ENCODE measurements around the gene DMPK.

Gene DMPK

DNA sequence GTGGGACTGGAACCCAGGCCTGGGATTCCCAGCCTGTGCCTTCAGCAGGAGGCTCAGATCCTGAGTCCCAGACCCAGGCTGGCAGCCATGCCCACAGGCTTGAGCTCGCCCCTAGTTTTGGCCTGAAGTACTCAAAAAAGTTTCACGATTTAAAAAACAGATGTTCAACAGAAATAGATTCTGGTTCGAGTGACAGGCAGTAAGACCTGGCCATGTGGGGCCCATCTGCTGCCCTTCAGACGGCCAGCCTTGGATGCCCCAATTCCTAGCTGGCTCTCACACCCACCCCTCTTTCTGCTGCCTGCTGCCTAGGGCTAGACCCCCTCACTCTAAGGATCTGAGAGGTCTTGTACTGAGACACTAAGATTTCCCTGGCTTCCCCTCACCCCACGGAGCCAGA is 2.8 kb upstream of the DMPK start:
- DNase-seq = no peak

DNA sequence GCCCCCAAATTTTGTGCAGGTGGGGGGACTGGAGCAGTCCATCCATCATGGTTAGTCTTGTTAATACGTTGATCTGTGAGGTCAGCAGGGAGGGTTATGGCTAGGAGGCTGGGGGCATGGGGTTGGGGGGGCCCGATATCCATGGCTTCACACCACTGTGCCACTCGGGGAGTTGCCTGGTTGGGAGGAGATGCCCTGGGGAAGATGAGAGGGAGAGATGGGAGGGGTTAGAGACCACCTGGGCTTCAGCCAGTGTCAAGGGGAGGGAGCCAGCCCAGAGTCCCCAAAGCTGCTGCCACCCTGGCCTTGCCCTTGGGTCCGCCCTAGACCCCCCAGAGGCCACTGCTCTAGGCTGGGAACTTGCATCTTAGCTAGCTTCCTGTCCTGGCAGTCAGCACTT is 1.8 kb upstream of the DMPK start:
- no peak for DNase-seq

DNA sequence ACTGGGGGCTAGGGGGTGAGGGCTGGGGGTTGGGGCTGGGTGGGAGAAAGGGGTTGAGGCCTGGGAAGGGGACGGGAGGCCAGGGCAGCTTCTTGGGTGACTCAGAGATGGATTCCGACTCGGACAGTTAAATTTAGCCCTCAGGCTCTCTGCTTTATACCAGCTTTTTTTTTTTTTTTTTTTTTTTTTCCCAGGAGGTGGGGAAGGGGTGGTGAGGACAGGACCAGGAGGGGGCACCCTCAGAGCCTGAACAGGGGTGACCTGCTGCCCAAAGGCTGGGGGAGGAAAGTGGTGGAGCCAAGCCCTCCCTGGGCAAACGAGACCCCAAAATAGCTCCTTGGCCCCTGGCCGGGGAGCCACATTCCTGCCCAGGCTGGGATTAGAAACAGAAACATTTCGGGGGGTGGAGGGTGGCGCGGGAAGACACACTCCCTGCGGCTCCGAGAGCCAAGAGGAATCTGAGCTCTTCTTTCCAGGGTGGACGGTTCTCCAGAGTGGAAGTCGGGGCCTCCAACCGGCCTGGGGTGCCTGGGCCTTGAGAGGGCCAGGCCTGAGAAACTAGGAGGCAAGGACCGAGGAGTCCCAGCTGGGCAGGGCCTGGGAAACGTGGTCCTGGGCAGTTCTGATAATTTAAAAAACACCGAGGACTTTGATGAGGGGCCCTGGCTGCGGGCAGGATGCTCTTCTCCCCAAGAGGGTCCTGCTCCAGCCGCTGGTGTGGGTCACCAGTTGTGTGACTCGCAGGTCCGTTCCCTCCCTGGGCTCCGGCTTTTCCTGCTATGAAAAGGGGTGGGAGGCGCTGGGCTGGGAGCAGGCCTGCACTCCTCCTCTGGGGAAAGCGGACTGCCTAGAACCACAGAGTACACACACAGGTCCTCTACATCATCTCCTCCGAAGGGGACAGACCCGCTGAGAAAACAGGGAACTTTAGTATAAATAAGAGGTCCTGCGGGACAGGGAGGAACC is 813 bp upstream of the DMPK start:
- no peak for DNase-seq

DNA sequence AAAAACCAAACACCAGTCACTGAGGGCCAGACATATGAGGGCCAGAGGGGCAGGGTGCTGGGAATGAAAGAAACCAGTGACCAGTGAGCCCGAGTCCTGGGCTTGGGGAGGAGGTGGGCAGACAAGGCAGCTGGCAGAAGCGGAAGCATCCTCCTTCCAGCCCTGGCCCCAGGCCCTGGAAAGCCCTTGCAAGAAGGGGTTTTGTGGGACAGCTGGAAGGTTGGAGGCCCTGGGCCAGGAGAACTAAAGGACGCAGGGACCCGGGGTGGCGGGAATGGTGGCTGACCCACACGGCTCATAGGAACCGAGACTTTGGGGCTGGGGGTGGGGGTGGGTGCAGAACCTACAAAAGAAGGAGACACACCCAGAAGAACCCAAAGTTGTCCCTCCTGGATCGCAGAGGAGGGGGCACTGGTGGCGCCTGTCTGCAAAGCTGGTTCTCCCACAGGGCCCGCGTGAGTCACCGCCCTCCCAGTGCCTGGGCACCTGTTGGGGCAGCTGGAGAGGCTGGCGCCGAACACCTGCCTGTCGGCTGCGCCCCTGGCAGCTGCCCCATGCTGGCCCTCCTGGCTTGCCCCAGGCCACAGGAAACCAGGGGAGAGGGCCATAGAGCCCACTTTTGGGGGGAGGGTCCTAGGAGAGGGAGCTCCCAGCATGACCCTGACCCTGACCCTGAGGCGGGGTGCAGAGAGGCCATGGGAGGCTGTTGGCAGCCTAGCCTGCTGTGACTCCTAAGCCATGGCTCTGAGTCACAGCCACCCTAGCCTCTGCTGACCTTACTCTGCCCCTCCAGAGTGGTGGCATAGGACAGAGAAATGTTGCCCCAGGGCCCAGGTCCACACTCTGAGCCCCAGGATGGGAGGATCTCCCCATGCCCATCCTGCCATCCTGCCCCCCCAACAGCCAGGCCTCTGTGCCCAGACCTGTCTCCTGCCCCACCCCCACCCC is 802 bp downstream of the DMPK start:
- DNase-seq = no peak

DNA sequence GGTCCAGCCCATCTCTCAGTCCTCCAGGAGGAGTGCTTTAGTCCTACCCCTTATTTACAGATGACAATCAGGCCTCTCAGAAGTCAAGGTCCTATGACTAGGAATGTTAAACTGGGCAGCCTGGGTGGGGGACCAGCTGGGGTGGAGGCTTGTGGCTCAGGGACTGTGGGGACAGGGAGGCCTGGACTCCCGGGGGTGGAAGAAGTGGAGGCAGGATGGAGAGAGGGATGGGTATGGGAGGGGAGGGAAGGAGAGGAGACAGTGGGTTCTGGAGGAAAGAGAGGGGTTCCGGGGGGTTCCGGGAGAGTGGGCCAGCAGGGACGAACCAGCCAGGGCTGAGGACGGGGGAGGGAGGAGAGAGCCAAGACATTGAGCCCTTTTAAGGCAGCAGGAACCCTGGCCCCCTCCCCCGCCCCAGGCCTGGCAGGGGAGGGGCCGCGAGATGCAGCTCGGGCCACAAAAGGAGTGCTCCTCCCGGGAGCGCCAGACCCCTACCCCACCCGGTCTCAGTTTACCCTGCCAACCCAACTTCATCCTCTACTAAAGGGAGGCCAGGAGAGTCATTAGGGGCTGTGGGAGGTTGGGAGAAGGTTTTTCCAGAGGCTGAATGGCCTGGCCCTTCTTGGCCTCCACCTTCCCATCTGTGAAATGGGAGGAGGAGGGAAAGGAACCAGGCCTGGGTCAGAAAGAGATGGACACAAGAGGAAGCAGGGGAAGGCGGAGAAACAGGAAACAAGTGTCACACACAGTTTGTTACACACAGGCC is 1.7 kb downstream of the DMPK start:
- no peak for DNase-seq

DNA sequence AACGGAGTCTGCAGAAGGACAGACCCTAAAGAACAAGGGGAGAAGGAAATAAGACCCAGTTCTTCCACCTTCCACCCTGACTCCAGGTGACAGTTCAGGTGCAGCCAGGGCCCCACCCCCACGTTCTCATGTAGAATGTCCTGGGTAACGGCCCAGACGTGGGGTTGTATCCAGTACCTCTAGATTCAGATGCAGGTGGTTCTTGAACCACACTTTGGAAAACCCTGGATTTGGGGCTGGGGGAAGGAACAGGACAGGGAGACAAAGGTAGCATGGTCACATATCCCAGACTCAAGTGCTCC is 2.2 kb downstream of the DMPK start:
- DNase-seq = no peak

DNA sequence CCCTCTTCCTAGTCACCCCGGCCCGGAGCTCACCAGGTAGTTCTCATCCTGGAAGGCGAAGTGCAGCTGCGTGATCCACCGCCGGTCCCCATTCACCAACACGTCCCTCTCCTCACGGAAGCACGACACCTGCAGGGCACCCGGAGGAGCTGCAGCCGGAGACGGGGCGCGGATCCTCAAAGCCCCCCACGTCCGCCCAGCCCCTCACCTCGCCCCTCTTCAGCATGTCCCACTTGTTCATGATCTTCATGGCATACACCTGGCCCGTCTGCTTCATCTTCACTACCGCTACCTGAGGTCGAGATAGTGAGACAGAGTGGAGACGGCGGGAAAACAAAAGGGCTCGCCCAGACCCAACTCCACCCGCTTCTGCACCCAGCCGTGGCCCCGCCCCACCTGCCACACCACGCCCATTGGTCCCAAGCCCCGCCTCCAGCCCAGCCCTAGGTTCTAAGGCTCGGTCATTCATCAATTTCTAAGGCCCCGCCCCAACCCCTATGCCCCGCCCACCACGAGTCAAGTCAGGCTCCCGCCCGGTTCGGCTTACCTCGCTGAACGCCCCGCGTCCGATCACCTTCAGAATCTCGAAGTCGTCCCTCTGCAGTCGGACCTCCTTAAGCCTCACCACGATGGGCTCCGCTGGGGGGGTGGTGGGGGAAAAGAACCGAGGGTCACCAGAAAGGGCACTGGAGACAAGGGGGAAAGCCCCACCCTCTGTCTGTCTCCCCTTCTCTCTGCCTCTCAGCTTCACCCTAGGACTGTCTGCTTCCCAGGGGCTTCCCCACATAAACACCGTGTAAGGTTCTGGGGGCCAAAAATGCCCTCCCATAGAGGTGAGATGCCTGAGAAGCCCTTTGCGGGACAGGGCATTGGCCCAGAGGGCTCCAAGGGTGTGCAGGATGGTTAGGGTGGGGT is 2.8 kb downstream of the DMPK start:
- peak; percentile 85 to 88 for DNase-seq

DNA sequence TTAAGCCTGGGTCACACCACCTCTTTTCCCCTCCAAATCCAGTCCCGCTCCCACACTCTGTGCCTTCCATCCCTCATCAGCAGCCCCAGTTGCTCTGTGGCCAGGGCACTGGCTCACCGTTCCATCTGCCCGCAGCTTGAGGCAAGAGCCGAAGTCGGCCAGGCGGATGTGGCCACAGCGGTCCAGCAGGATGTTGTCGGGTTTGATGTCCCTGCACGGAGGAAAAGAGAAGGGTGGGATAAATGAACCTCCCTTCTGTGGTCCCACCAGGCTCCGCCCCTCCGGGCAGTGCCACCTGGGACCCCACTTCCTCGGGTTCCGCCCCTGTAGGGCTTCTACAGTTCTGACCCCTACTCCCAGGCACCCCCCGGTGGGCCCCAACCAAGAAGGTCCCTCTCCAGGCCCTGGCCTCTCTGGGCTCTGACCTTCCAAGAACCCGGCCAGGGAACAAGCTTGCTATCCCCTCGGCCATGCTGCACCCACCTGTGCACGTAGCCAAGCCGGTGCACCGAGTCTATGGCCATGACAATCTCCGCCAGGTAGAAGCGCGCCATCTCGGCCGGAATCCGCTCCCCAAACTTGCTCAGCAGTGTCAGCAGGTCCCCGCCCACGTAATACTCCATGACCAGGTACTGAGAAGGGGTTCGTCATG is 4.2 kb downstream of the DMPK start:
- no peak for DNase-seq

DNA sequence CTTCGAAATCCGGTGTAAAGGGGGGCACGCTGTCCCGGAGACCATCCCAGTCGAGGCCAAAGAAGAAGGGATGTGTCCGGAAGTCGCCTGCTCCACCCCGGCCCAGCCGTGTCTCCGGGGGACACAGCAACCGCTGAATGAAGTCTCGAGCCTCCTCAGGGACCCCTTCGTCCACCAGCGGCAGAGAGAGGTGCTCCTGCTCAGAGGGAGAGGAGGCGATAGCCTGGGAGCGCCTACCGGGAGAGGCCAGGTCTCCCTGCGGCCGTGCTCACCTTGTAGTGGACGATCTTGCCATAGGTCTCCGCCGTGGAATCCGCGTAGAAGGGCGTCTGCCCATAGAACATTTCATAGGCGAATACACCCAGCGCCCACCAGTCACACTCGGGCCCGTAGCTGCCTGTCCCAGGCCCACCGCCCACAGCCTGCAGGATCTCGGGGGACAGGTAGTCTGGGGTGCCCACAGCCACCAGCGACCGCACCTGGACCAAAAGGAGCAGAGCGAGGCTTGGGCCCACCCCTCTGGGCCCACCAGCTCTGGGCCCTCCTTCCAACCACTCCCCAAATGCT is 4.8 kb downstream of the DMPK start:
- DNase-seq = no peak

DNA sequence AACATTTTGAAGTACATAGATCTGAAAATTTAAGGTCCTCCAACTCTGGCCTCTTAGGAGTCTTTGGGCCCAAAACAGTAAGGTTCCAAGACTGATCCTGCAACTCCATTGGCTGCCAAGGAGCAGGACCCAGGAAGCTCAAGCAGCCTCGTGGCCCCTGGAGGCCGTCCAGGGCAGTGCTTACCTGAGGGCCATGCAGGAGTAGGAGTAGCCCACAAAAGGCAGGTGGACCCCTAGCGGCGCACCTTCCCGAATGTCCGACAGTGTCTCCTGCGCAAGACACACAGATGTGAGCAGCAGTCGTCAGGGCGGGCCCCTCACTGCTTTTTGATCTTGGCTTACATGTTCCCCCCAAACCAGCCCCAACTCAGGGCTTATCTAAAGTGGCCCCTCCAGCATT is 7.5 kb downstream of the DMPK start:
- DNase-seq = no peak

DNA sequence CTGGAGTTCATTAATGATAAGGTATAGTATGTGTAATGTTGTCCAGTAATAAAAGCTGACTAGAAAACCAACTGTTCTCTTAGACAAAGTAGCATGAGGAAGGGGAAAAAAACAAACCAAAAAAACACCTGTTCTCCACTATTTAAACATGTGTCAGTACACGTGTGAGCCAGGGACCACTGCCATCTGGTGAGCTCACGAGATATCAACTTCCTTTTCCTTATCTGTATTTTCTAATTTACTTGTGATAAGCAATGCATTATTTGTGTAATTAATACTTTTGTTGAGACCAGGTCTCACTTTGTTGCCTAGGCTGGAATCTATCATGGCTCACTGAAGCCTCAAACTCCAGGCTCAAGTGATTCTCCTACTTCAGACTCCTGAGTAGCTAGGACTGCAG is 8.9 kb downstream of the DMPK start:
- DNase-seq = no peak

DNA sequence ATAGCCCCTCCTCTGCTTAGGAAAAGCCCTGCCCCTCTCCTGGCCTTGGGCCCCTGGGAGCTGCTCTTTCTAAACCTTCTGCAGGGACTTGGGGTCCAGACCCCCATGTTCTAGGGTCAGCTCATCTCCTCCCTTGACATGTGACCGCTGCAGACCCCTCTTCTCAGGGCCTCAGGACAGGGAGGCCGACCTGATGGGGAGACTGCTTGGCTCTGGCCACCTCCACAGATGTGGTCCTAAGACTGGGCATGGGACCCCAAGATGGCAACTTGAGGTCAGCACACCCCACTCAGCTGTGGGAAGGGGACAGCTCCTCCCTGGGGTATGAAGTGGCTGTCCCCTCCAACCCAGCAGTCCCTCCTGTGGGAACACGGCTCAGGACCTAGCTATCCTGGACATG is 9.4 kb downstream of the DMPK start:
- DNase-seq = no peak

DNA sequence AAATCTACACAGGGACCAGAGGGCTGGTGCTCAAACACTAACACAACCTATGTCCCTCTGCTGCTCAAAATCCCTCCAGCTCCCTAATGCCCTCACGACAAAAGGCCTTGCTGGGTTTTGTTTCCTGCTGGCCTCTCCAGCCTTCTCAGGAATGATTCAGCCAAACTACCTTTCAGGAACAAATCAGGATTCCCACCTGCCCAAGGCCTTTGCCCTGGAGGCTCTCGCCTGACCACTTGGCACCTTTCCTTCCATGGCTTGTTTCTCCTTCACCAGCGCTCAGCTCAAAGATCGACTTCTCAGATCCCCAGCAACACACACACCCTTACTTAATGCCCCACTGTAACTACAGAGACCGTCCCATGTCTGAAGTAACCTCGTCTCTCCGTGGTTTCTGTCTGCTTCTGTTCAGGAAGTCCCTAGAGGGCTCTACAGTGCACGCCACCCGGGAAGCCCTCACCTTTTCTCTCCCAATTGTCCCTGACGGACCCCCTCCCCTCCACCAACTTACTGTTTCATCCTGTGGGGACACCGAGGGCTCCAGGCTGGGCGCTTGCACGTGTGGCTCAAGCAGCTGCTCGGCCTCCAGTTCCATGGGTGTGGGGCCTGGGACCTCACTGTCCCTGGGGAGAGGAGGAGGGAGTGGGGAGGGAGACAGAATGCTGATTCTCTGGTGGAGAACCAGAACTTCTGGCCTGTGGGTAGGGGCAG is 10.0 kb downstream of the DMPK start:
- DNase-seq = no peak

DNA sequence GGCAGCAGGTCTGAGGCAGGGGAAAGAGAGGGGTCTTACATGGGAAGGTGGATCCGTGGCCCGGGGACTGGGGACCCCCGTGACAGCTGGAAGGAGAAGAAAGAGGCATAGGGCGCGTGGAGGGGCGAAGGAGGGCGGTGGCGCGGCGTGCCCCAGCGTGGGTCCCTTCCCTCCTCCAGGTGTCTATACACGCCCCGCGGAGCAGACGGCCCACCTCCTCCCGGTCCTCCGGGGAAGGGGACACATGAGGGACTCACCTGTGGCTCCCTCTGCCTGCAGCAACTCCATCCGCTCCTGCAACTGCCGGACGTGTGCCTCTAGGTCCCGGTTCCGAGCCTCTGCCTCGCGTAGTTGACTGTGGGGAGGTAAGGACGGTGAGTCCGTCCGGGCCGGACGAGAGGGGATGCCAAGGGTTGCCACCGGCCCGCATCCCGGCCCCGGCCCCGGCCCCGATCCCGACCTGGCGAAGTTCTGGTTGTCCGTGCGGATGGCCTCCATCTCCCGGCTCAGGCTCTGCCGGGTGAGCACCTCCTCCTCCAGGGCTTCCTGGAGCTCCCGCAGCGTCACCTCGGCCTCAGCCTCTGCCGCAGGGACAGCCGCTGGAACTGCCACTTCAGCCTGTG is 10.9 kb downstream of the DMPK start:
- no peak for DNase-seq

DNA sequence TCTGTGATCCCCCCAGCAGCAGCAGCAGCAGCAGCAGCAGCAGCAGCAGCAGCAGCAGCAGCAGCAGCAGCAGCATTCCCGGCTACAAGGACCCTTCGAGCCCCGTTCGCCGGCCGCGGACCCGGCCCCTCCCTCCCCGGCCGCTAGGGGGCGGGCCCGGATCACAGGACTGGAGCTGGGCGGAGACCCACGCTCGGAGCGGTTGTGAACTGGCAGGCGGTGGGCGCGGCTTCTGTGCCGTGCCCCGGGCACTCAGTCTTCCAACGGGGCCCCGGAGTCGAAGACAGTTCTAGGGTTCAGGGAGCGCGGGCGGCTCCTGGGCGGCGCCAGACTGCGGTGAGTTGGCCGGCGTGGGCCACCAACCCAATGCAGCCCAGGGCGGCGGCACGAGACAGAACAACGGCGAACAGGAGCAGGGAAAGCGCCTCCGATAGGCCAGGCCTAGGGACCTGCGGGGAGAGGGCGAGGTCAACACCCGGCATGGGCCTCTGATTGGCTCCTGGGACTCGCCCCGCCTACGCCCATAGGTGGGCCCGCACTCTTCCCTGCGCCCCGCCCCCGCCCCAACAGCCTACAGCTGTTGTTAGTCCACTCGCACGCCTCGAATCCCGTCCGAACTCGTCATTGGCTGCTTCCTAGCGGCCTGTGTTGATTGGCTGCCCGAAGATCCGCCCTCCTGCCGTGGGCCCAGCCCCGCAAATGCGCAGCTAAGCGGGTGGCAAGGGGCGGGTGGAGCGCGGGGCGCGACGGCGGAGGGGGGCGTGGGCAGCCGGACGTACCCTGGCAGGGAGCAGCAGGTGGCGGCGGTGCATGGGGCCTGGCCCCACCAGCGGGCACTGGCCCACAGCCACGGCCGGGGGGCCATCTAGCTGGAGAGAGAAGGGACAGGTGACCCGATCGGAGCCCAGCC is 11.8 kb downstream of the DMPK start:
- peak; percentile 90 to 91 for DNase-seq

DNA sequence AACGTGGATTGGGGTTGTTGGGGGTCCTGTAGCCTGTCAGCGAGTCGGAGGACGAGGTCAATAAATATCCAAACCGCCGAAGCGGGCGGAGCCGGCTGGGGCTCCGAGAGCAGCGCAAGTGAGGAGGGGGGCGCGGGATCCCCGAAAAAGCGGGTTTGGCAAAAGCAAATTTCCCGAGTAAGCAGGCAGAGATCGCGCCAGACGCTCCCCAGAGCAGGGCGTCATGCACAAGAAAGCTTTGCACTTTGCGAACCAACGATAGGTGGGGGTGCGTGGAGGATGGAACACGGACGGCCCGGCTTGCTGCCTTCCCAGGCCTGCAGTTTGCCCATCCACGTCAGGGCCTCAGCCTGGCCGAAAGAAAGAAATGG is 12.5 kb downstream of the DMPK start:
- DNase-seq = no peak

DNA sequence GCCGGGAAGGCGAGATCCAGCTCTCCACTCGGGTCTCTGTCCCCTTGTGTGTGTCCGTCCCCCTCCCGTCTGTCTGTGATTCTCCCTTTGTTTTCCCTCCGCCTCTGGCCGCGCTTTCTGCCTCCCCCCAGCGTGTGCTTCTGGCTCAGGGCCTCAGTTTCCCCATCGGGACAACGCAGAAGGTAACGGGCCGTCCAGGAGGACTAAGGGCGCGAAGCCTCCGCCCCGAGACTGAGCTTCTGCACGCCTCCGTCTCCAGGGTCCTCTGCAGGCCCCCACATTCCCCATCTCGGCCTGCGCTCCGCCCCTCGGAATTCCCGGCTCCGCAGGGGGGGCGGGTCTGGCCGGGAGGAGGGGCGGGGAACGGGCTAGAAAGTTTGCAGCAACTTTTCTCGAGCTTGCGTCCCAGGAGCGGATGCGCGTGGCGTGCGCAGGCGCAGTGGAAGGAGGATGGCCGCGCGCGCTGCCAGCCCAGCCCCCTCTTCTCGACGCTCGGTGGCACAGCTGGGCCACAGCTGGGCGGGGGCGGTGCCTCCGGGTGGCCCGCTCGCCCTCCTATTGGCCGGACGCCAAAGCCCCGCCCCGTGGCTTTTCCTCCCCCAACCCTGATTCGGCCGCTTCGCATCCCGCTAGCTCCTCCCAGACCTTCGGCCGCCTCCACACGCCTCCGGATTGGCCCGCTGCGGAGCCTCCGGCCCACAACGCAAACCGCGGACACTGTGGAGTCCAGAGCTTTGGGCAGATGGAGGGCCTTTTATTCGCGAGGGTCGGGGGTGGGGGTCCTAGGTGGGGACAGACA is 13.1 kb downstream of the DMPK start, which contains the start of gene SIX5:
TSS of gene SIX5 (minus strand) at position 269 of the 799 bp plus-strand sequence. CDS start 408 bp downstream, outside the sequence.
- peak; percentile 96 for DNase-seq

DNA sequence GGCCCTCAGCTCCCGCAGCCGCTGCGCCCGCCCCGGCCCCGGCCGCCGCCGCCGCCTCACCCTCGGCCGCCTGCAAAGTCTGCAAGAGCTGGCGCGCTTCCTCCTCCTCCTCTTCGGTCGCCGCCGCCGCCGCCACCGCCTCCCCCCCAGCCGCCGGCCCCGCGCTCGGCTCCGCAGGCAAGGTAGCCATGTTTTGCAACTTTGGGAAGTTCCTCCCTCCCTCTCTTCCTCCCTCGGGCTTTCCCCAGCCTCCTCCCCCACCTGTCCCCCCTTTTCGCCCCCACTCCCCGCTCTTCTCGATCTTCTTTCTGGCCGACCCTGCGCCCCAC is 13.7 kb downstream of the DMPK start:
- peak; percentile 42 to 47 for DNase-seq

Measured in CD4-positive, alpha-beta T cell treated with Interleukin-1 beta for 1 hour (primary cell).